K562 (cell line): ENCODE measurements around the gene B9D2. TPM values are rescaled to one million over a fixed set of nuclear protein-coding genes. Genes with fewer than 3 reads are reported as not detected.
A peak's percentile ranks its signal among the peaks of the same experiment; 100 is the strongest.

Experiments
- CEBPB ChIP-seq: fragments of 450-650 bp; IDR thresholded peaks from 2 replicates; pipeline ENCODE4 v1.6.1; 2016; ENCODE audit warnings: missing genetic modification characterization, missing compliant biosample characterization
- FOS ChIP-seq: IDR thresholded peaks from 3 replicates; pipeline ENCODE4 v1.6.1; 2011; ENCODE audit not compliant: insufficient read length; ENCODE audit errors: extremely low read depth
- GTF3C2 ChIP-seq: IDR thresholded peaks from 3 replicates; pipeline ENCODE4 v1.6.1; 2011; ENCODE audit warnings: borderline replicate concordance, mild to moderate bottlenecking, moderate library complexity; ENCODE audit not compliant: insufficient read length; ENCODE audit errors: extremely low read depth
- HNRNPLL ChIP-seq: fragments of 200-400 bp; formaldehyde crosslinking; IDR thresholded peaks from 2 replicates; pipeline ENCODE4 v1.6.1; 2017; ENCODE audit warnings: low read length, low read depth, mild to moderate bottlenecking; ENCODE audit not compliant: poor library complexity, severe bottlenecking
- JUNB ChIP-seq: fragments of 450-650 bp; formaldehyde crosslinking; conservative IDR thresholded peaks from 2 replicates; pipeline ENCODE4 v1.4.0; 2020; ENCODE audit warnings: mild to moderate bottlenecking
- KDM1A ChIP-seq, 2 experiments: fragments of 450-650 bp; IDR thresholded peaks; 2 replicates each; pipeline ENCODE4 v1.6.1; 2016; ENCODE audit warnings: mild to moderate bottlenecking in 2 of 2
- MAZ ChIP-seq, 2 experiments: fragments of 450-650 bp in 1 of 2; sonication (generic) in 1 of 2; formaldehyde crosslinking; IDR thresholded peaks in 1 of 2; conservative IDR thresholded peaks in 1 of 2; 2 replicates each; pipeline versions ENCODE4 v1.4.0 to v1.5.0; 2020; ENCODE audit warnings: mild to moderate bottlenecking in 1 of 2, missing genetic modification reagents in 1 of 2
- MBD2 ChIP-seq: sonication (generic); IDR thresholded peaks from 2 replicates; pipeline ENCODE4 v1.6.1; 2016; ENCODE audit warnings: low read depth, borderline replicate concordance
- NCOA1 ChIP-seq: fragments of 450-650 bp; IDR thresholded peaks from 2 replicates; pipeline ENCODE4 v1.6.1; 2016; ENCODE audit warnings: low read depth
- NCOA2 ChIP-seq, 2 experiments: fragments of 450-650 bp; IDR thresholded peaks; 2 replicates each; pipeline ENCODE4 v1.6.1; 2018; ENCODE audit warnings: mild to moderate bottlenecking in 2 of 2, moderate library complexity in 1 of 2; ENCODE audit not compliant: partially characterized antibody in 2 of 2
- NCOA4 ChIP-seq: fragments of 450-650 bp; IDR thresholded peaks from 2 replicates; pipeline ENCODE4 v1.6.1; 2018; ENCODE audit warnings: mild to moderate bottlenecking; ENCODE audit not compliant: partially characterized antibody
- NFIX ChIP-seq: fragments of 250-450 bp; sonication (Bioruptor Pico); IDR thresholded peaks from 2 replicates; pipeline ENCODE4 v1.4.0; 2020; ENCODE audit warnings: low read depth, mild to moderate bottlenecking, moderate library complexity
- NRF1 ChIP-seq, 2 experiments: fragments of 450-650 bp; IDR thresholded peaks in 1 of 2; conservative IDR thresholded peaks in 1 of 2; 2 replicates each; pipeline ENCODE4 v1.6.1; 2014; ENCODE audit warnings: mild to moderate bottlenecking in 2 of 2
- PHB ChIP-seq: fragments of 250-450 bp; sonication (Bioruptor Pico); IDR thresholded peaks from 2 replicates; pipeline ENCODE4 v1.5.0; 2021
- PRPF4 ChIP-seq: fragments of 200-400 bp; formaldehyde crosslinking; IDR thresholded peaks from one replicate; pipeline ENCODE4 v1.6.1; 2017; ENCODE audit warnings: low read length, low read depth, mild to moderate bottlenecking; ENCODE audit not compliant: insufficient read depth, poor library complexity, severe bottlenecking
- SMARCA4 ChIP-seq: fragments of 450-650 bp; IDR thresholded peaks from 2 replicates; pipeline ENCODE4 v1.6.1; 2016
- SMARCE1 ChIP-seq: fragments of 450-650 bp; IDR thresholded peaks from 2 replicates; pipeline ENCODE4 v1.7.1; 2016; ENCODE audit warnings: mild to moderate bottlenecking
- TAF7 ChIP-seq: fragments of 450-650 bp; IDR thresholded peaks from 2 replicates; pipeline ENCODE4 v1.6.1; 2016; ENCODE audit warnings: missing genetic modification characterization, missing compliant biosample characterization
- USF1 ChIP-seq: sonication (generic); formaldehyde crosslinking; IDR thresholded peaks from 2 replicates; pipeline ENCODE4 v1.9.0; 2022; ENCODE audit warnings: mild to moderate bottlenecking, missing genetic modification reagents
- ZBTB9 ChIP-seq: fragments of 450-650 bp; formaldehyde crosslinking; IDR thresholded peaks from 2 replicates; pipeline ENCODE4 v1.4.0; 2020; ENCODE audit warnings: mild to moderate bottlenecking, moderate library complexity
- ZFPM2 ChIP-seq: fragments of 250-450 bp; sonication (Bioruptor Pico); IDR thresholded peaks from 2 replicates; pipeline ENCODE4 v1.5.1; 2022; ENCODE audit warnings: mild to moderate bottlenecking
- ZNF175 ChIP-seq: fragments of 200-800 bp; sonication (Bioruptor generic); IDR thresholded peaks from 2 replicates; pipeline ENCODE4 v1.6.1; 2016; ENCODE audit warnings: low read depth, mild to moderate bottlenecking, missing genetic modification characterization, missing compliant biosample characterization
- polyA plus RNA-seq, 8 experiments: library from polyadenylated mRNA; depleted of rRNA in 4 of 8; stranded (reverse) in 5 of 8; unstranded in 3 of 8; fragments of >200 nt; fragmentation: Nextera tagmentation in 2 of 8; fragmentation: Illumina TruSeq in 1 of 8; extraction: Ambion mirVana in 2 of 8; extraction: Trizol in 1 of 8; gene quantifications; 2 replicates each; pipeline versions ENCODE4 v1.2.1 to v1.2.3, GENCODE V29; 2011 to 2014; ENCODE audit warnings: inconsistent platforms in 1 of 8, missing spikeins in 1 of 8
- total RNA-seq, 7 experiments: library from RNA; depleted of rRNA in 6 of 7; stranded (reverse); fragments of >200 nt in 6 of 7; fragmentation: Illumina TruSeq in 2 of 7; extraction: Trizol in 2 of 7; gene quantifications; 2 replicates each; pipeline versions ENCODE4 v1.2.1 to v1.2.3, GENCODE V29; 2011 to 2021; ENCODE audit warnings: low replicate concordance in 1 of 7

Gene B9D2
- total and polyA plus RNA-seq, 9 of the 15 experiments (the other 6 are each of a cell fraction or from before 2014, with no cell fraction given): 0.83 to 6.9 (median 2.8) TPM

GRCh38 chr19:41363753-41364523, at the start of gene B9D2 (continued):
- TF ChIP-seq GTF3C2 (no peak), USF1 (CRISPR knock-in tag) (0 out of 2 replicates have a peak, but pooled peaks have one; percentile 36), NCOA4 (no peak), HNRNPLL (peak; percentile 86), NCOA2 (IDR thresholded peaks at IDR 0.05; ENCODE audit: partially characterized antibody in 2 of 2) (no peak), ZFPM2 (no peak), NCOA1 (no peak), MBD2 (peak; percentile 47; the same call in 1 of the 2 replicates), KDM1A (IDR thresholded peaks at IDR 0.05) (no peak), FOS (peak; percentile 23), NRF1 (conservative IDR thresholded peaks at IDR 0.05 in 1 of 2, IDR thresholded peaks at IDR 0.05 in 1 of 2) (peak; percentile 99), MAZ (CRISPR knock-in tag; conservative IDR thresholded peaks at IDR 0.05 in 1 of 2, IDR thresholded peaks at IDR 0.05 in 1 of 2) (peak in 1 of 2 experiments; percentile 54; a peak in 2 of 4 replicates), PRPF4 (no peak), ZNF175 (CRISPR knock-in tag) (peak; percentile 38; the same call in 1 of the 2 replicates), NFIX (CRISPR knock-in tag) (no peak), PHB (no peak), JUNB (CRISPR knock-in tag) (no peak), SMARCA4 (no peak), CEBPB (tag) (no peak), ZBTB9 (CRISPR knock-in tag) (peak; percentile 59), SMARCE1 (no peak), TAF7 (tag) (peak; percentile 32; the same call in 1 of the 2 replicates)
